Muscle of back (tissue), 13 donors: Measurements from ENCODE around the gene ZMYM2. TPM values are rescaled to one million over a fixed set of nuclear protein-coding genes. Genes with fewer than 3 reads are reported as not detected.
"Not testable (repeated sequence)": the region's sequence is repeated elsewhere in the genome, so short reads cannot be mapped to it uniquely, and the experiment has no call there.

Experiments used
- DNase-seq, 3 donors: peaks; one replicate each; pipeline versions ENCODE4 v3.0.0 to v3.0.0-alpha.2; 2013
- long read RNA-seq, 9 donors: transcript quantifications; one replicate each; lab custom pipeline, GENCODE V29; 2026
- polyA plus RNA-seq, 10 donors: library from polyadenylated mRNA; unstranded; fragments of 120-200 nt; gene quantifications; one replicate each; pipeline ENCODE4 v1.2.1, GENCODE V29; 2013; ENCODE audit not compliant: insufficient read length in 10 of 10

Gene ZMYM2
- polyA plus RNA-seq, result 10 to 100 TPM; 37.2 to 75.3 (median 53.4) TPM
- long read RNA-seq, donor 1, full-length matches to known transcripts, result 1 of 1 reads
- long read RNA-seq, donor 1, partial matches to known transcripts, result 0 of 1 reads
- long read RNA-seq, donor 1, other reads (novel, unspliced or antisense), result 0 of 1 reads
- long read RNA-seq, donor 2, full-length matches to known transcripts, result 1 of 12 reads
- long read RNA-seq, donor 2, partial matches to known transcripts, result 11 of 12 reads
- long read RNA-seq, donor 2, other reads (novel, unspliced or antisense), result 0 of 12 reads
- long read RNA-seq, donor 3, result 0 reads
- long read RNA-seq, donor 4, result 0 reads
- long read RNA-seq, donor 5, partial matches to known transcripts, result 14 of 14 reads
- long read RNA-seq, donor 5, other reads (novel, unspliced or antisense), result 0 of 14 reads
- long read RNA-seq, donor 6, full-length matches to known transcripts, result 1 of 1 reads
- long read RNA-seq, donor 6, partial matches to known transcripts, result 0 of 1 reads
- long read RNA-seq, donor 6, other reads (novel, unspliced or antisense), result 0 of 1 reads
- long read RNA-seq, donor 7, result 0 reads
- long read RNA-seq, donor 8, result 0 reads
- long read RNA-seq, donor 9, result 0 reads

GRCh38 chr13:19958155-19959111 lies at the start of gene ZMYM2:
Gene ZMYM2, plus strand, starts transcription at chr13:19958727. Its CDS starts 34,346 bp downstream, at chr13:19993073.
- DNase-seq, result peak; percentile 98 to 99 (median 99)

- no peak for DNase-seq
Measured at GRCh38 chr13:19910336-19911072, 48.0 kb upstream of the ZMYM2 start.

- DNase-seq, result peak; percentile 4 to 28 (median 8)
Measured at GRCh38 chr13:19927117-19927748, 31.3 kb upstream of the ZMYM2 start.

- no peak for DNase-seq
Measured at GRCh38 chr13:19940106-19940505, 18.4 kb upstream of the ZMYM2 start.

- no peak for DNase-seq
Measured at GRCh38 chr13:19950374-19950773, 8.2 kb upstream of the ZMYM2 start.

GRCh38 chr13:19952850-19953249 lies 5.7 kb upstream of the ZMYM2 start:
- no peak for DNase-seq

- DNase-seq, result no peak
Measured at GRCh38 chr13:19955873-19956559, 2.5 kb upstream of the ZMYM2 start.

- DNase-seq, result peak; percentile 79 to 95 (median 92)
Measured at GRCh38 chr13:19957320-19958154, 990 bp upstream of the ZMYM2 start.

- DNase-seq, result peak; percentile 33 to 87 (median 65)
Measured at GRCh38 chr13:19959141-19959830, 759 bp downstream of the ZMYM2 start.

GRCh38 chr13:19959831-19960652 lies 1.5 kb downstream of the ZMYM2 start:
- peak; percentile 87 to 92 (median 87) for DNase-seq

GRCh38 chr13:19960653-19960976 lies 2.1 kb downstream of the ZMYM2 start:
- peak in 1 of 3 donors; percentile 10 for DNase-seq

- DNase-seq, result no peak
Measured at GRCh38 chr13:19961489-19961888, 3.0 kb downstream of the ZMYM2 start.

GRCh38 chr13:19961924-19962323 lies 3.4 kb downstream of the ZMYM2 start:
- DNase-seq, result no peak

GRCh38 chr13:19962894-19963293 lies 4.4 kb downstream of the ZMYM2 start:
- DNase-seq, result no peak

GRCh38 chr13:19967621-19968020 lies 9.1 kb downstream of the ZMYM2 start:
- DNase-seq, result no peak

GRCh38 chr13:19974498-19975009 lies 16.0 kb downstream of the ZMYM2 start:
- not testable (repeated sequence) for DNase-seq

- no peak for DNase-seq
Measured at GRCh38 chr13:19978831-19979437, 20.4 kb downstream of the ZMYM2 start.
